Kidney epithelial cell (primary cell): ENCODE results near the gene DUSP18. TPM values are rescaled to one million over a fixed set of nuclear protein-coding genes. Genes with fewer than 3 reads are reported as not detected.

Source experiments
- DNase-seq: peaks from one replicate; pipeline ENCODE4 v3.0.0-alpha.2; 2010; ENCODE audit warnings: low read depth
- H3K27me3 ChIP-seq: 2 replicates; pipeline ENCODE4 v1.6.0; 2011; ENCODE audit warnings: low read length; ENCODE audit not compliant: control insufficient read depth, insufficient read depth
- H3K36me3 ChIP-seq: 2 replicates; pipeline ENCODE4 v1.5.1; 2011; ENCODE audit warnings: low read length; ENCODE audit not compliant: control insufficient read depth, insufficient read depth
- H3K4me3 ChIP-seq: 2 replicates; pipeline ENCODE4 v1.5.1; 2011; ENCODE audit warnings: low read depth, mild to moderate bottlenecking, control low read depth, low read length
- CTCF ChIP-seq: IDR thresholded peaks from 2 replicates; pipeline ENCODE4 v1.5.1; 2011; ENCODE audit warnings: mild to moderate bottlenecking, moderate library complexity, low read length, control low read depth, inconsistent platforms; ENCODE audit not compliant: insufficient read depth, poor library complexity, severe bottlenecking
- total RNA-seq: library from RNA; depleted of rRNA; stranded (reverse); fragments of >200 nt; gene quantifications from 2 replicates; pipeline ENCODE4 v1.2.3, GENCODE V29; 2015

Gene DUSP18
- total RNA-seq, 1 donor from 2014 or later = 16.2 TPM

GRCh38 chr22:30673136-30673535 is 5.5 kb upstream of the DUSP18 start:
- Histone ChIP-seq H3K4me3 (no peak overlapping the region), H3K27me3 (peaks cover 2% of the 10 kb centered on the region), H3K36me3 (no peaks in the 10 kb centered on the region)
- TF ChIP-seq CTCF = no peak
- no peak for DNase-seq

GRCh38 chr22:30671071-30671470 is 3.4 kb upstream of the DUSP18 start:
- no peak for DNase-seq
- TF ChIP-seq CTCF = no peak
- Histone ChIP-seq H3K4me3 (no peak overlapping the region), H3K36me3 (no peaks in the 10 kb centered on the region), H3K27me3 (peaks cover 2% of the 10 kb centered on the region)

- no peak for DNase-seq
These were observed 673 bp upstream of the DUSP18 start for GRCh38 chr22:30668386-30668710.

GRCh38 chr22:30667107-30667493 is 575 bp downstream of the DUSP18 start:
- Histone ChIP-seq H3K27me3 (peaks cover 2% of the 10 kb centered on the region), H3K4me3 (peak overlapping the region; percentile 69), H3K36me3 (no peaks in the 10 kb centered on the region)
- DNase-seq = no peak
- no peak for TF ChIP-seq CTCF

More at GRCh38 chr22:30668386-30668710, 673 bp upstream of the DUSP18 start:
- no peak for TF ChIP-seq CTCF
- Histone ChIP-seq H3K4me3 (peak overlapping the region; percentile 69), H3K36me3 (no peaks in the 10 kb centered on the region), H3K27me3 (peaks cover 2% of the 10 kb centered on the region)

- H3K4me3 ChIP-seq = no peak overlapping the region
- no peaks in the 10 kb centered on the region for H3K36me3 ChIP-seq
- peaks cover 2% of the 10 kb centered on the region for H3K27me3 ChIP-seq
- TF ChIP-seq CTCF = no peak
- no peak for DNase-seq
These were observed 1.9 kb downstream of the DUSP18 start for GRCh38 chr22:30665786-30666185.

GRCh38 chr22:30665266-30665665 is 2.4 kb downstream of the DUSP18 start:
- no peak for TF ChIP-seq CTCF
- no peak overlapping the region for H3K4me3 ChIP-seq
- H3K36me3 ChIP-seq = no peaks in the 10 kb centered on the region
- H3K27me3 ChIP-seq = peaks cover 2% of the 10 kb centered on the region
- DNase-seq = no peak
